HEK293T (cell line): ENCODE results near the gene SNCG.

ENCODE experiments used
- CTCF ChIA-PET: fragments of 350-600 bp; formaldehyde crosslinking; extraction: SDS; loops from one replicate; lab custom pipeline; 2021; ENCODE audit warnings: antibody characterized with exemption, inconsistent platforms; lab: Yijun Ruan, JAX
- POLR2A ChIA-PET: fragments of 350-600 bp; formaldehyde crosslinking; extraction: SDS; loops from one replicate; lab custom pipeline; 2020; ENCODE audit warnings: antibody characterized with exemption, inconsistent platforms; lab: Yijun Ruan, JAX
- DNase-seq: peaks from one replicate; pipeline ENCODE4 v3.0.0; 2012; ENCODE audit warnings: mixed read lengths; ENCODE audit errors: extremely low spot score
- ARNT ChIP-seq: fragments of 450-650 bp; IDR thresholded peaks from 2 replicates; pipeline ENCODE4 v1.6.1; 2017; ENCODE audit warnings: mild to moderate bottlenecking
- BHLHE40 ChIP-seq: fragments of 450-650 bp; IDR thresholded peaks from 2 replicates; pipeline ENCODE4 v1.6.1; 2016; ENCODE audit warnings: mild to moderate bottlenecking, moderate library complexity, borderline replicate concordance
- CTBP1 ChIP-seq: fragments of 450-650 bp; IDR thresholded peaks from 2 replicates; pipeline ENCODE4 v1.6.1; 2016; ENCODE audit warnings: borderline replicate concordance
- ELF4 ChIP-seq: fragments of 450-650 bp; IDR thresholded peaks from 2 replicates; pipeline ENCODE4 v1.6.1; 2017; ENCODE audit warnings: antibody characterized with exemption
- FOXA1 ChIP-seq: fragments of 450-650 bp; IDR thresholded peaks from 2 replicates; pipeline ENCODE4 v1.6.1; 2016; ENCODE audit warnings: mild to moderate bottlenecking
- FOXK2 ChIP-seq: fragments of 450-650 bp; IDR thresholded peaks from 2 replicates; pipeline ENCODE4 v1.6.1; 2016; ENCODE audit warnings: mild to moderate bottlenecking
- FOXM1 ChIP-seq: fragments of 450-650 bp; IDR thresholded peaks from 2 replicates; pipeline ENCODE4 v1.6.1; 2017; ENCODE audit warnings: mild to moderate bottlenecking, borderline replicate concordance
- HDGF ChIP-seq: fragments of 450-650 bp; IDR thresholded peaks from 2 replicates; pipeline ENCODE4 v1.6.1; 2017; ENCODE audit warnings: antibody characterized with exemption, borderline replicate concordance
- L3MBTL2 ChIP-seq: fragments of 450-650 bp; conservative IDR thresholded peaks from 2 replicates; pipeline ENCODE4 v1.6.1; 2016; ENCODE audit warnings: mild to moderate bottlenecking
- LEF1 ChIP-seq: fragments of 450-650 bp; IDR thresholded peaks from 2 replicates; pipeline ENCODE4 v1.6.1; 2017; ENCODE audit warnings: mild to moderate bottlenecking, borderline replicate concordance
- NFRKB ChIP-seq: fragments of 450-650 bp; IDR thresholded peaks from 2 replicates; pipeline ENCODE4 v1.6.1; 2016; ENCODE audit warnings: mild to moderate bottlenecking, moderate library complexity
- SP1 ChIP-seq: fragments of 450-650 bp; IDR thresholded peaks from 2 replicates; pipeline ENCODE4 v1.6.1; 2017
- SUZ12 ChIP-seq: fragments of 450-650 bp; IDR thresholded peaks from 2 replicates; pipeline ENCODE4 v1.6.1; 2016; ENCODE audit warnings: mild to moderate bottlenecking
- TARDBP ChIP-seq: fragments of 450-650 bp; IDR thresholded peaks from 2 replicates; pipeline ENCODE4 v1.6.1; 2016
- ZNF384 ChIP-seq: fragments of 450-650 bp; IDR thresholded peaks from 2 replicates; pipeline ENCODE4 v1.6.1; 2016
- TF ChIP-seq, protein P1 (sequence below): fragments of 450-650 bp; IDR thresholded peaks from 2 replicates; pipeline ENCODE4 v1.6.1; 2016

SNCG gene

DNA sequence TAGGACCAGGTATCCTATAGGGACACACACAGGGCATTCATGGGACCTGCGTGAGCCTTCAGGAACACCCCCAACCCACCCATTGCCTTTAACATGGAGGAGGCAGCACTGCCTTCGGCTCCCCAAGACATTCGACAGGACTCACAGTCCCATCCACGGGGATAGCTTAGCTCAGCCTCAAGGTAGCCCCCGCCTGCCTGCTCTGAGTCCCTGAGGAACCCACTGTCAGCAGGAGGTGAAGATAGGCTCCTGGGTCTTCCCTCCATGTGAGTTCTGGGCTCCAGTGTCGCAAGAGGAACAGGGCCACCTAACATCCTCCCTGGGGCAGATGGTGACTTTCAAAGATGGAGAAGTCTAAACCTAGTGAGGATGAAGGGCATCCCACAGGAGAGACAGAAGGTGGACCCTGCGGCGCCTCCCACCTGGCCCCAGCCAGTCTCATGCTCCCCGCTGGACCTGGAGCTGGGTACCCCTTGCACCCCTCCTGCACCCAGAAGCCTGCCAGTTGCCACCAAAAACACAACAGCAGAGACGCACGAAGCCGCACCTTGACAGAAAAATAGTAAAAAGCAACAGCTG lies 5.0 kb downstream of the SNCG start:
- TF ChIP-seq HDGF (no peak), FOXM1 (no peak), SP1 (no peak), ARNT (no peak), LEF1 (no peak), SUZ12 (no peak), FOXA1 (no peak), FOXK2 (no peak), CTBP1 (no peak), NFRKB (no peak), BHLHE40 (no peak), L3MBTL2 (no peak), ELF4 (no peak), ZNF384 (no peak), TARDBP (no peak)
- TF ChIP-seq, protein P1, sequence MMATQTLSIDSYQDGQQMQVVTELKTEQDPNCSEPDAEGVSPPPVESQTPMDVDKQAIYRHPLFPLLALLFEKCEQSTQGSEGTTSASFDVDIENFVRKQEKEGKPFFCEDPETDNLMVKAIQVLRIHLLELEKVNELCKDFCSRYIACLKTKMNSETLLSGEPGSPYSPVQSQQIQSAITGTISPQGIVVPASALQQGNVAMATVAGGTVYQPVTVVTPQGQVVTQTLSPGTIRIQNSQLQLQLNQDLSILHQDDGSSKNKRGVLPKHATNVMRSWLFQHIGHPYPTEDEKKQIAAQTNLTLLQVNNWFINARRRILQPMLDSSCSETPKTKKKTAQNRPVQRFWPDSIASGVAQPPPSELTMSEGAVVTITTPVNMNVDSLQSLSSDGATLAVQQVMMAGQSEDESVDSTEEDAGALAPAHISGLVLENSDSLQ: no peak
- POLR2A ChIA-PET: no interaction called here
- DNase-seq: no peak
- CTCF ChIA-PET: interaction anchor here (1.1 kb wide), 1 partner anchor 270 kb away, joined by 3 read pairs; no protein-coding TSS in a partner anchor

DNA sequence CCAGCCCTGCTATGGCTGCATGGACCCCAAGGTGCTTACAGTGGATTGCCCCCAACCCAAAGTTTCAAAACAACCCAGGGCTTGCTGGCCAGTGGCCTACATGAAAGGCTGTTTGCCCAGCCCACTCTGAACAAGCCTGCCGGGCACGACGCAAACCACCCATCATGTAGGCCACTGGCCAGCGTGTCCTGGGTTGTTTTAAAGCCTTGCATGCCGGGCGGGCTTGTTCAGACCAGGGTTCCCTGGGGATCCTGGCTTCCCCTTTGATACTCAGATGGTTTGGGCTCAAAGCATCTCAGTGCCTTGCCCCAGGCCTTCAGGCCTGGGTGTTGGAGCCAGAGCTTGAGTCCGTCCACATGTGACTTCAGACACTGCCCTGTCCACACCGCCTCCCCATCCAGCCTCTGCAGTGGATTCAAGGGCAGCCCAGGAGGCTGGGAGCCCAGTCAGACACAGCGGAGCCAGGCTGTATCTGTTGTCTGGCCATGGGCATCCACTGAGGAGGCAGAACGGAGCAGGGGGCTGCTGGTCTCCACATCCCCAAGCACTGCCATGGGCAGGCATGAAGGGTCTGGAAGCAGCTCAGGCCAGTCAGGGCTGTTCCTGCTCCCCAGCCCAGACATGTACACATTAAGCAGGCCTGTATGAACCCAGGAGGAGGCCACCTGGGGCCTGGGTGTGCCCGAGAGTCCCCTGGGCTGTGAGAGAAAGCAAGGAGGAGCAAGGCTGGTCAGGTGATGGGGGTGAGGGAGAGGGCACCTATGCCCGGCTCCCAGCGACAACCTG lies 5.9 kb downstream of the SNCG start:
- no peak for TF ChIP-seq L3MBTL2
- no peak for TF ChIP-seq LEF1
- TF ChIP-seq, protein P1: no peak
- no peak for TF ChIP-seq FOXA1
- no peak for TF ChIP-seq NFRKB
- no peak for TF ChIP-seq ARNT
- TF ChIP-seq HDGF: no peak
- no peak for TF ChIP-seq ELF4
- no peak for TF ChIP-seq CTBP1
- no peak for TF ChIP-seq SUZ12
- TF ChIP-seq FOXK2: no peak
- TF ChIP-seq SP1: no peak
- TF ChIP-seq ZNF384: no peak
- TF ChIP-seq BHLHE40: no peak
- TF ChIP-seq FOXM1: no peak
- TF ChIP-seq TARDBP: no peak
- POLR2A ChIA-PET: no interaction called here
- DNase-seq: no peak
- CTCF ChIA-PET: interaction anchor here (1.0 kb wide), 1 partner anchor 24 kb away, joined by 4 read pairs; no protein-coding TSS in a partner anchor

DNA sequence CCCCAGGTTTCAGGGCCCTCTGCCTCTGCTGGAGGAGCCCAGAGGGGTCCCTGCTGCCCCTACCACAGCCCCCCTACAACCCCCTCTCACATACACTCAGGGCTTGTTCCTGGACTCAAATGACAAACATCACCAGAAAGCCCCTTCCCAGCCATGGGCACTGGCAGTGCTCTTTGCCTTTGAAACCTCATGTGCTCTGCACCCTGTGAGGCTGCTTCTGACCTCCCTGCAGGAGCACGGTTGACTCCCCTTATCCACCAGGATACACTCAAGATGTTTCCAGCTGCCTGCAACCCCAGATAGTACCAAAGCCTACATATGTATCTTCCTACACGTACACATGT lies 6.4 kb downstream of the SNCG start:
- ChIA-PET CTCF (interaction anchor here (0.8 to 1.0 kb wide), 2 partner anchors 25 to 67 kb away, joined by 3 to 4 read pairs; no protein-coding TSS in a partner anchor), POLR2A (no interaction called here)
- TF ChIP-seq, protein P1: no peak
- no peak for TF ChIP-seq TARDBP
- TF ChIP-seq CTBP1: no peak
- TF ChIP-seq NFRKB: no peak
- no peak for TF ChIP-seq SUZ12
- TF ChIP-seq HDGF: no peak
- no peak for TF ChIP-seq ARNT
- TF ChIP-seq ELF4: no peak
- no peak for TF ChIP-seq LEF1
- DNase-seq: no peak

DNA sequence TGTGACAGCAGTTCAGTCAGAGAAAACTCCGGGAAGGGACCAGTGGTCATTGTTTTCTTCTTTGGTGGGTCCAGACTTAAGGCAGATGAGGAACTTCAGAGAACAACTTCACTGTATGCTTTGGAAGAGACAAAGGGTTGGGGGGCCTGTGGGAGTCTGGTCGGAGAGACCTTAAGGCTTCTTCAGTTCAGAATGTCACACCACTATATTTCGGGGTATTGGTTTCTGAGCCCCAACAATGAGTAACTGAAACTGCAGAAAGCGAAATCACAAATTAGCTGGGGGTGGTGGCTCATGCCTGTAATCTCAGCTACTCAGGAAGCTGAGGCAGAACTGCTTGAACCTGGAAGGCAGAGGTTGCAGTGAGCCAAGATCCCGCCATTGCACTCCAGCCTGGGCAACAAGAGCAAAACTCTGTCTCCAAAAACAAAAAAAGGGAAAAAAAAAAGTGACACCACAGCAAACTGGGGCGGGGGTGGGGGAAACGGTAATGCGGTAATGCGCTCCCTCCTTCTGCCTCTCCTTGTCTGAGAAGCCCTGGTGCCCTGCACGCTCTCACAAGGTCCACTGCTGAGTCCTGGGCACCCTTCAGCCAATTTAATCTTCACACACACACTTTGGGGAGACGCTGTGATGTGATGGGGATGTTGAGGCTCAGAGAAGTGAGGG lies 7.7 kb downstream of the SNCG start:
- DNase-seq: no peak
- POLR2A ChIA-PET: interaction anchor here (0.6 to 0.9 kb wide), 3 partner anchors 9 to 251 kb away, joined by 3 read pairs; partner anchors contain the start of gene MMRN2
- CTCF ChIA-PET: interaction anchor here (0.6 to 1.1 kb wide), 7 partner anchors 10 to 208 kb away, joined by 3 to 6 read pairs (median 3); no protein-coding TSS in a partner anchor
- no peak for TF ChIP-seq ARNT
- no peak for TF ChIP-seq FOXA1
- no peak for TF ChIP-seq BHLHE40
- TF ChIP-seq CTBP1: no peak
- no peak for TF ChIP-seq HDGF
- TF ChIP-seq FOXK2: no peak

DNA sequence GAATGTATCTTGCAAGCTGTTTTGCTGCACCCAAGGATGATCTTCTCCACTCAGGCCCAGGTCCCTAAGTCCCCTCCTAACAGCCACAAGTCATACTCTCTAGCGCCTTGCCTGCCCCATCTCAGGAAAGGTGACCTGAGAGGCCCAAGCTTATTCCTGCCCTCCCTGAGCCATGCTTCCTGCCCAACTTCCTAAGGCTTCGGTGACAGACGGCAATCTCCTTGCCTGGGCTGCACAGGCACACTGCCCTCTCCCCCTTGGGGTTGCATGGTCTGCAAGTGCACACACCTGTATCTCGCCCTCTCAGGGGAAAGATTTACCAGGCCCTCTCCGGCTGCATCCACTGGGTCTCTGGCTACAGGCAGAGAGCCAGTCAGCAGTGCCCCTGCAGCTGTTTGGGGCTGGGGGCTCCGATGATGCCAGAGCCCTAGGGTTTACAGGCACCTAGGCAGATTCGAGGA lies 9.1 kb downstream of the SNCG start:
- POLR2A ChIA-PET: no interaction called here
- CTCF ChIA-PET: interaction anchor here (1.0 kb wide), 1 partner anchor 29 kb away, joined by 8 read pairs; no protein-coding TSS in a partner anchor
- DNase-seq: no peak
- TF ChIP-seq ARNT: no peak
- TF ChIP-seq, protein P1: no peak
- no peak for TF ChIP-seq FOXA1
- no peak for TF ChIP-seq NFRKB
- no peak for TF ChIP-seq ELF4
